Neural cell (in vitro differentiated cells): ENCODE measurements around the gene PES1.

ENCODE experiments used
- EZH2 ChIP-seq: fragments of 200-600, 300-800 bp; shearing (Covaris generic), sonication (generic); IDR thresholded peaks from 2 replicates; pipeline ENCODE4 v1.6.1; 2014; ENCODE audit warnings: antibody characterized with exemption, low read length, borderline replicate concordance, mild to moderate bottlenecking; ENCODE audit not compliant: insufficient read depth, poor library complexity, severe bottlenecking
- MXI1 ChIP-seq: fragments of 450-650 bp; conservative IDR thresholded peaks from 2 replicates; pipeline ENCODE4 v1.6.1; 2014; ENCODE audit warnings: antibody characterized with exemption, mild to moderate bottlenecking; ENCODE audit not compliant: poor library complexity, severe bottlenecking
- TF ChIP-seq, protein P1 (sequence below): fragments of 450-650 bp; IDR thresholded peaks from 2 replicates; pipeline ENCODE4 v1.5.1; 2014; ENCODE audit warnings: antibody characterized with exemption, mild to moderate bottlenecking, moderate library complexity; ENCODE audit not compliant: poor library complexity, severe bottlenecking

DNA sequence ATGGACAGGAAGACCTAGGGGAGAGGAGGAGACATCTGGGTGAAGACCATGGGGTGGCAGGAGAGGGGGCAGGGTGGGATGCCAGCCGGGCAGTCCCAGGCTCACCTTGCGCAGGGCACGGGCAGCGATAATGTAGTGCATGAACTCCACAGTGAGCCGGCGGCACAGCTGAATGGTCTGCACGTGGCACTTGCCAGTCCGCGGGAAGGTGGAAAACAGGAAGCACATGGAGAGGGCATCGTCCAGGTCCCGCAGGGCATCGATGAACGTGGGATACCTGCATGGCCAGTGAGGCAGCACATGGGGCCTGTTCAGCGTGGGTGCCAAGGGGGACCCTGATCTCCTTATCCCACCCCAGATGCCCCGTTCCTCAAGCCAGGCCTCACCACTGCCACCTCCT lies 7.3 kb downstream of the PES1 start:
- TF ChIP-seq EZH2, result no peak
- no peak for TF ChIP-seq MXI1
- TF ChIP-seq, protein P1, sequence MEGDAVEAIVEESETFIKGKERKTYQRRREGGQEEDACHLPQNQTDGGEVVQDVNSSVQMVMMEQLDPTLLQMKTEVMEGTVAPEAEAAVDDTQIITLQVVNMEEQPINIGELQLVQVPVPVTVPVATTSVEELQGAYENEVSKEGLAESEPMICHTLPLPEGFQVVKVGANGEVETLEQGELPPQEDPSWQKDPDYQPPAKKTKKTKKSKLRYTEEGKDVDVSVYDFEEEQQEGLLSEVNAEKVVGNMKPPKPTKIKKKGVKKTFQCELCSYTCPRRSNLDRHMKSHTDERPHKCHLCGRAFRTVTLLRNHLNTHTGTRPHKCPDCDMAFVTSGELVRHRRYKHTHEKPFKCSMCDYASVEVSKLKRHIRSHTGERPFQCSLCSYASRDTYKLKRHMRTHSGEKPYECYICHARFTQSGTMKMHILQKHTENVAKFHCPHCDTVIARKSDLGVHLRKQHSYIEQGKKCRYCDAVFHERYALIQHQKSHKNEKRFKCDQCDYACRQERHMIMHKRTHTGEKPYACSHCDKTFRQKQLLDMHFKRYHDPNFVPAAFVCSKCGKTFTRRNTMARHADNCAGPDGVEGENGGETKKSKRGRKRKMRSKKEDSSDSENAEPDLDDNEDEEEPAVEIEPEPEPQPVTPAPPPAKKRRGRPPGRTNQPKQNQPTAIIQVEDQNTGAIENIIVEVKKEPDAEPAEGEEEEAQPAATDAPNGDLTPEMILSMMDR, result no peak
